Occipital lobe (tissue), 2 donors: ENCODE results near the gene CRMP1. TPM values are rescaled to one million over a fixed set of nuclear protein-coding genes. Genes with fewer than 3 reads are reported as not detected.
"Not testable (repeated sequence)": the region's sequence is repeated elsewhere in the genome, so short reads cannot be mapped to it uniquely, and the experiment has no call there.

Experiments used
- DNase-seq: peaks from one replicate; lab custom pipeline; 2025; lab: John Stamatoyannopoulos, UW
- total RNA-seq: library from RNA; depleted of rRNA; stranded (reverse); fragments of >200 nt; gene quantifications from one replicate; pipeline ENCODE4 v1.2.3, GENCODE V29; 2014

CRMP1 gene
- total RNA-seq, 1 donor from 2014 or later = 555 TPM

GRCh38 chr4:5858020-5858769, 34.7 kb downstream of the CRMP1 start:
- DNase-seq = no peak

GRCh38 chr4:5857199-5857598, 35.7 kb downstream of the CRMP1 start:
- no peak for DNase-seq

GRCh38 chr4:5856362-5856761, 36.5 kb downstream of the CRMP1 start:
- DNase-seq = not testable (repeated sequence)

- DNase-seq = no peak
Measured at GRCh38 chr4:5854929-5855328, 38.0 kb downstream of the CRMP1 start.

- DNase-seq = no peak
Measured at GRCh38 chr4:5852523-5853202, 40.2 kb downstream of the CRMP1 start.

GRCh38 chr4:5851637-5852301, 41.1 kb downstream of the CRMP1 start:
- no peak for DNase-seq

GRCh38 chr4:5845035-5845905, 47.6 kb downstream of the CRMP1 start:
- peak; percentile 54 for DNase-seq

GRCh38 chr4:5843573-5844530, 49.0 kb downstream of the CRMP1 start:
- DNase-seq = no peak

GRCh38 chr4:5842456-5842855, 50.4 kb downstream of the CRMP1 start:
- DNase-seq = no peak

GRCh38 chr4:5839751-5840674, 52.9 kb downstream of the CRMP1 start:
- no peak for DNase-seq

GRCh38 chr4:5839332-5839731, 53.6 kb downstream of the CRMP1 start:
- no peak for DNase-seq

- DNase-seq = not testable (repeated sequence)
Measured at GRCh38 chr4:5837483-5837882, 55.4 kb downstream of the CRMP1 start.

- no peak for DNase-seq
Measured at GRCh38 chr4:5836943-5837342, 55.9 kb downstream of the CRMP1 start.

- no peak for DNase-seq
Measured at GRCh38 chr4:5828005-5828391, 64.9 kb downstream of the CRMP1 start.

GRCh38 chr4:5827108-5828004, 65.5 kb downstream of the CRMP1 start:
- DNase-seq = no peak

- DNase-seq = no peak
Measured at GRCh38 chr4:5826437-5827107, 66.3 kb downstream of the CRMP1 start.

GRCh38 chr4:5825321-5826041, 67.4 kb downstream of the CRMP1 start:
- no peak for DNase-seq
